Fibroblast of gingiva (primary cell): ENCODE results near the gene BOD1L1.

Experiments
- DNase-seq: peaks from one replicate; pipeline ENCODE4 v3.0.0-alpha.2; 2011; ENCODE audit warnings: low read depth

The BOD1L1 gene

GRCh38 chr4:13627606-13628311 lies at the start of gene BOD1L1:
Gene BOD1L1, minus strand, starts transcription at chr4:13627725. Its CDS starts 138 bp downstream, at chr4:13627587.
- DNase-seq: peak; percentile 91

DNA sequence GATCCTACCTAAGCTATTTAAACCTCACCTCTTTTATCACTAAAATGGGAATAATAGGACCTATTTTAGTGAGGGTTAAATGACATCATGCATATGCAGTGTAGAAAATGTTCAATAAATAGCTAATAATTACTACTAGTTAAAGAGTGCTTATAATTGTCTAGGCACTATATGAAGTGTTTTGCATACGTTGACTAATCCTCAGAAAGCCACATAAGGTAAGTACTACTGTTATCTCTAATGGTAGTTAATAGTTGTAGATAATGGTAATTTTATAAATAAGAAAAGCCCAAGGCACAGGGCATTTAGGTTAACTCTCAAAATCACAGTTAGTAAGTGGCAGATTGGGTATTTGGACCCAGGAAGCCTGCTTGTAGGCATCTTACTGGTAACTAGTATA lies 47.4 kb upstream of the BOD1L1 start:
- DNase-seq: no peak

DNA sequence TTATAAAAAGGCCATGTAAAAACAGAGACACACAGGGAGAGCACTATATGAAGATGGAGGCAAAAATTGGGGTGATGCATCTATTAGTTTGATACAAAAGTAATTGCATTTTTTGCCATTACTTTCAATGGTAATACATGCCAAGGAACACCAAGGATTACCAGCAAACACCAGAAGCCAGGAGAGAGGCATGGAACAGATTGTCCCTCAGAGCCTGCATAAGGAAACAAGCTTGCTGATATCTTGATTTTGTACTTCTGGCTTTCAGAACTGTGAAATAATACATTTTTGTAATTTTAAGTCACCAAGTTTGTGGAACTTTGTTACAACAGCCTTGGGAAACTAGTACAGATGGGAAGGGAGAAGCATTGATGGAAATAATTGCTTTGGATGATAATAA lies 45.6 kb upstream of the BOD1L1 start:
- DNase-seq: no peak

DNA sequence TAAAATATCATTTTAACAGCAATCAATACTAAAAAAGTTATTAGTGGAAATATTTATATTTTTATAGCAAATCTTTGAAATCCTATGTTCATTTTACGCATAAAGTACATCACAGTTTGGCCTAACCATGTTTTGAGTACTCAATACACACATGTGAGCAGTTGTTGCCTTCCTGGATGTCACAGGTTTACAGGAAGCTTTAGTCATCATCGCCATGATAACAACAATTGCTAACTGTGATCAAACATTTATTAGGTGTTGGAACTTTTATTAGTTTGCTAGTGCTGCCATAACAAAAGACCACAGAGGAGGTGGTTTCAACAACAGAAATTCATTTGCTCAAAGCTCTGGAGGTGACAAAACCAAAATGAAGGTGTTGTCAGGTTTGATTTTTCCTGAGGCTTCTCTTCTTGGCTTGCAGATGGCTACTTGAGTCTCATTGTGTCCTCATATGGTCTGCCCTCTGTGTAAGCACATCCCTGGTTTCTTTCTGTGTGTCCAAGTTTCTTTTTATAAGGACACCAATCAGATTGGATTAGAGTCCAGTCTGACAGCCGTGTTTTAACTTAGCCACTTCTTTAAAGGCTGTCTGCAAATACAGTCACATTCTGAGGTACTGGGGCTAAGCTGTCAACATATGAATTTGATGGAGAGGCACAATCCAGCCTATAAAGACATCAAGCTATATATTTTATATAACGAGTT lies 43.1 kb upstream of the BOD1L1 start:
- no peak for DNase-seq

DNA sequence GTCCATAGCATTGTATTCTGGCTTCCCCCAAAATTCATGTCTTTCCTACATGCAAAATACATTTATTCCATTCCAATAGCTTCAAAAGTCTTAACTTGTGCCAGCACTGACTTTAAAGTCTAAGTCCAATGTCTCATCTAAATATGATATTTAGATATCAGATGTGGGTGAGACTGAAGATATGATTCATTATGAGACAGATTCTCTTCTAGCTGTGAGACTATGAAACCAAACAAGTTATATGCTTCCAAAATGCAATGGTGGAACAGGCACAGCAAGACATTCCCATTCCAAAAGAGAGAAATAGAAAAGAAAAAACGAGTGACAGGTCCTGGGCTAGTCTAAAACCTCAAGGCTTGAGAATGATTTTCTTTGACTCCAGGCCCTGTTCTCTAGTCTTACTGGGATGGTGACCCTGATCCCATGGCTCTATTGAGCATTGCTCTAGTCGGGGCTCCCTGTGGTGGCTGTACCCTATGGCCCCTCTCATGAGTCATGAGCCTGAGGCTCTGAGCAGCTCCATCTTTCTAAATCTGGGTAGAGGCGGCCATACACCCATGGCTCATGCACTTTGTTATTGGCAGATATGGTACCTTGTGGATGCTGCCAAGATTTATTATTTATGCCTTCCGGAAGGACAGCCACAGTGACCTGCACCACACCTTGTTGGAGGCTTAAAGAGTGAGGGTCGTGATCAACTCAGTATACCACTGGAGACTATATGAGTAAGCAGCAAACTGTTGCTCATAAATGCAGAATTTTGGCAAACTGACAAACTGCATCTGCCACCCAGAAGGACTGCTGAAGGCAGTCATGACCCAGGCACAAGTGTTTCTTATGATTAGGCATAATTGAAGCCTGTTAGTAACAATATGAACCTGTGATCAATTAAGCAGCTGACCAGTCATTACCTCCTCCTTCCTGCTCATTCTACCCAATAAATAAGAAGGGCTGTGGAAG lies 38.5 kb upstream of the BOD1L1 start:
- DNase-seq: no peak

DNA sequence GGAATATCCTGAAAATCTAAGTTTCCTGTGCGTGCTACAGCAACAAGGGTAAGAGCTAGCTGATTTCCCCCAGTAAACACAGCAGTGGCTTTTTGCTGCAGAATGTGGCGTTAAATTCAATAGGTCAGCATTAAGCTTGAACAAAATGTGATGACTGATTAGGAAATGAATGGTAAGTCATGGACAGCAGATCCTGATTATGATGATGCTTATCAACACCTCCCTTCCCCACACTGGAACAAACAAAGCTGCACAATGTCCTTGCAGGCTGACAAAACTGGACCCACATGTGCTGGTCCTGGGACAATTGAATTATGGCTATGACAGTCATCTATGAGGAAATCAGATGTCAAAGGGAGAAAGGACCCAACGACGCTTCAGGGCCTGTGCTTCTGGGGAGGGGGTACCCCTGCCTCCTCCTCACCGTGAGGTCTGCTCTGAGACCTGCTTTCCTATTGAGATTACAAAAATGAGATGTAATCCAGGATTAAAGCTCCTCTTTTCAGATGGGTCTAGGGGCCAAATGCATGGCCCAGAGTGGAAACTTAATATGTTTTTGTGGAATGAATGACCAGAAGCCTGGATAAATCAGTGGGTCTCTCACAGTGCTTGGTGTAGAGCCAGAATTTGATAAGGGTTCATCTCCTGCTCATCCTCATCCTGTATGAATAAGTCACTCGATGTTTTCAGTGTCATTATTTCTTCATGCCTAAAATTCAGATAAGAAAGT lies 32.0 kb upstream of the BOD1L1 start:
- no peak for DNase-seq

DNA sequence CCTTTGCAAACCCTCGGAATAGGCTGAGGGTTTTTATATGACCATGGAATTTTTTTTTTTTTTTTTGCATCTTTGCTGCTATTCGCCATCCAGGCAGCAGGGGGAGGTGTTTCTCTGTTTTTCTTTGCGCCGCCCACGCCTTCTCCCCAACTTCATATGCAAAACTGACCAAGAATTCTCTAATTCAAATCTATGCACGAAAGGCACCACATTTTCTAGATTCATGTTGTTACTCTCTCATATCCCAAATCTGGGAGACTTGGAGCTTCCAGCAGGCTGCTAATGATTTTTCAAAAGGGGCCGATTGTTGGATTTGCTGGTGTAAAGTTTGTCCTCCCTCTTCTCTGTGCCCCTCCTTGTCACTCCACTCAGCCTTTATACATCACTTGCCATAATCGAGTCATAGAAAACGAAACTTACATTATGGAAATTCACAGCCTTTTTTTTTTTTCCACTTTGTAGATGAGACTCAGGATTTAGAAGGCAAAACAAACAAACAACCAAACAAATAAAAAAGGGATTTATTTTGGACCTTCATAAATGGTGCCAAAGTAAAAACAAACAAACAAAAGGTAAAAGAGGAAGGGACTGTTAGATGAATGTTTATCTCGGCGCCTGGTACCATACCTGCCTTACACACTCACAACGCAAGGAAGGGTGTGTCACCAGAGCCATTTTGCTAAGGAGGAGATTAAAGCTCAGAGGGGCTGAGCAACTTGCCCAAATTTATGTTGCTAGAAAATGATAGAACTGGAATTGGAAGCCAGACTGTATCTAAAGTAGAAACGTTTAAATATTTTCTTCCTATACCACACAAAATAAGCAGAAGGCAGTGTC lies 29.3 kb upstream of the BOD1L1 start:
- peak; percentile 58 for DNase-seq

DNA sequence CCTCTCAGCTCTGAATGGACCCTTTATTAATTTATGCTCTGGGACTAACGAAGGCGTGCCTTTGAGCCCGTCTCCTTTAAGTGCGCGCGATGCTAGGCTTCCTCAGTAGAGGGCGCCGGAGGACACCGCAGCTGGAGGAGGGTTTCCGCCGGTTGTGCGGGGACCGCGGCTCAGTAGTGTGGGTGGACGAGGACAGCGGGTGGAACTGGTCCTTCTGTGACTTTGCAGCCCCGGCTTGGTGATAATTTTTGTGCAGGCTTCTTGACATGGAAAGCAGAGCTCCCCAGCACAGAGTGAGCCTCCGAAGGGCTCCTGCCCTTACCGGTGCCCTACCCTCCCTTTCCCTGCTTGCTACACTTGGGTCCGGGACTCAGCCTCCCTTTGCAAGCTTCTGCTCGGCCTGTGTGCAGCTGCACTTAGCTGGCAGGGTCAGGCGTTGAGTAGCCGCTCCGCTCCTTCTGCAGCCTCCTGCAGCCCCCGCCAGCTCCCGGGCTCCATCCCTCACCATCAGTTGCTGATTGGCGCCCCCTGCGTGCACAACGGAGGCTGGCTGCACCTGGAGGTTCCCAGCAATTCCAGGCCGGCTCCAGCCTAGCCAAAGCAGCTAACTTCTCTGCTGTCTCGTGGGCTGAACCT lies 26.8 kb upstream of the BOD1L1 start:
- peak; percentile 59 for DNase-seq

DNA sequence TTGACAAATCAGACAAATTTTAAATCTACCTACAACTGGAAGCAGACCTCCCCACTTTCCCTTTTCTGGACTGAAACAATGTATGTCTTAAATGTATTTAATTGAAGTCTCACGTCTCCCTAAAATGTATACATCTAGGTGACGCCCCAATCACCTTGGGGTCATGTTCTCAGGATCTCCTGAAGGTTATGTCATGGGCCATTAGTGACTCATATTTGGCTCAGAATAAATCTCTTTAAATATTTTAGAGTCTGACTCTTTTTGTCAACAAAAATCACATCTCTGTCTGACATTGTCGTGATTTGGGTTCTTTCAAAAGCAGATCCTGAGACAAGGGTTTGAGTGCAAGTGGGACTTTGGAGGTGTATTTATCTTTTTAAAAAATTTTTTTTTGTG lies 26.2 kb upstream of the BOD1L1 start:
- DNase-seq: no peak

- no peak for DNase-seq
These were observed 19.5 kb upstream of the BOD1L1 start for GRCh38 chr4:13647031-13647430.

DNA sequence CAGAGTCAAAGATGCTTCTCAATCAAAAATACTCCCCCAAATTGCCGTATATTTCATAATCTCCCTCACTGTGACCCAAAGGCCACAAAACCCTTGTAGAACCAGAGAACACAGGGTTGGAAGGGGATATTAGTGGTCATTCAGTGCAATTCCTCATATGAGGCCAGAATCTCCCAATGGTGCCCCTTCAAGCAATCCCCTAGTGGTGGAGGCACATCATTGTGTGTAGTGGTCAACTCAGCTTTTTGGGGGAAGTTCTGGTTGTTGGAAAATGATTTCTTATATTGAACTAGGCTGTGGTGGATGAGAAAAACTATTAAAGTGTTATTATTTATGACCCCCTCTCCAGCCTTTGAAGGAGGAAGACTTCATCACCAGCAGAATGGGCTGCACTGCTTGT lies 17.6 kb upstream of the BOD1L1 start:
- DNase-seq: no peak

DNA sequence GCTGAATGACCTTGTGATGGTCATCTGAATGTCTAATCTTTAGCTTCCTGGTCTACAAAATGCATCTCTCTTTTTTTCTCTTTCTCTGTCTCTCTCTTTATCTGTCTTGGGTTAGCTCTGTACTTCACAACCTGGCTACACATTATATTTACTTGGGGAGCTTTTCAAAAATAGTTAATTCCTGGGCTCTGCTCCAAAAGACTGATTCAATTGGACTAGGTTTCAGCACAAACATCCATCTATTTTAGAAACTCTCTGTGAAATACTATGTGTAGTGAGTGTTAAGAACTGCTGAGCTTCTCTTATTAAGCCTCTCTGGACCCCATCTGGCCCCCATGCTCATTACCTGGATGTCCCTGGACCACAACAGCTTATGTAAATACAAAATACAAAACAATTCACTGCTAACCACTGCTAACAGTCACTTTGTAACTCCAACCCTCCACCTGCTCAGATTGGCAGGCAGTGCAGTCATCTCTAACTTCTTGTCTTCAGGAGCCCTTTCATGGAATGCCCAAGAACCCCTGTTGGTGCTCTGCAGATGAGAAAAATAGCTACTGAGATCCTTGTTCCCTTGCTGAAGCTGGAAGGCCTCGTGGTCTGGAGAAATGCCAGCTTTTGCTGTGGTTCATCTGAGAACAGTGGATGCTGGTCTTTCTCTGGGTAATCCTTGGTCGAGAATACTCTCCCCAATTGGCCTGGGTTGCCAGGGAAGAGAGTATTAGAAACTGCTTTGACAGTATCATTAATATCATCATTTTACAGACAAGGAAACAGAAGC lies 14.8 kb upstream of the BOD1L1 start:
- peak; percentile 53 for DNase-seq

DNA sequence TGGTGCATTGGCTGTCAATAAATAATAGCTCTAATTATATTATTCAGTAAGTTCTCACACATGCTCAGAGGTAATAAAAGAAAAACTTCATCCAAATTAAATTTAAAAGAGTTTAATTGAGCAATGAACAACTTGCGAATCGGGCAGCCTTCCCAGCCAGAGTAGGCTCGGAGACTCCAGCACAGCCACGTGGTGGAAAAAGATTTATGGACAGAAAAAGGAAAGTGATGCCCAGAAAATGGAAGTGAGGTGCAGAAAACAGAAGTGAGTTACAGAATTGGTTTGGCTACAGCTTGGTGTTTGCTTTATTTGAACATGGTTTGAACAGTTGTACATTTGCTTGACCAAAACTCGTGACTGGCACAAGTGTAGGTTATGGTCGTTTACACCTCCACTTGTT lies 13.6 kb upstream of the BOD1L1 start:
- no peak for DNase-seq

DNA sequence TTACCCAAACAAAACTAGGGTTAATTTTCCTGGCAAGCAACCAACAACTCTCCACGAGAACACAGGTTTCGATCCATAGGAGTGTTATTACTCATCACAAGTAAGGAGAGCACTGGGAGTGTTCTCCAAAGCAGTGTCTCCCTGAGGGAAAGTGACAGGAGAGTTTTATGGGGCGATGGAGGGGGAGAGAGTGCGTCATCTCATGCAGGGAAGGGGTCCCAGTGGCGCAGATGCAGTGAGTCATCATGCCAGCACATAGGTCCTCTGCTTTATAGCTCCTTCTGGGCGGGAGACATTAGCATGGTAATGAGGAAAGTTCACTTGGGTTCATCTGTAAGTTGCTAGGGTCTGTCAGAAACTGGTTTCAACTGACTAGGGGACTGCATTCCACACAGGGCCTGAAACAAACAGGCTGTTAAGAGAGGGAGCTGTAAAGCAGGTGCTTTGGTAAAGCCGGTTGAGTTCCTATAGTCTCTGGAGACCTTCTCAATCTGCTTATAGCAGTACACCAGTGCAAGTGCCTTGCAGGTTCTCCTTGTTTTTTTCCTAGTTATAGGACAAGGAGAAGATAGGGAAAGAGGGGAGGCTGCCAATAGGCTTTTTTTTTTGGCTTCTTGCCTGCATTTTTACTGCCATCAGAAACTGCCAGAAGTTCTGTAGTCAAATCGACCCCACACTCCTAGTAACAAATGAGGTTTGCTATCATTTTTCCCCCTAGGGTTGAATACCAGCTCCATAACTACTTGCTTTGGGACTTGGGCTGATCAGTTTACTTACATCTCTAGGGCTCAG lies 12.8 kb upstream of the BOD1L1 start:
- DNase-seq: peak; percentile 16

GRCh38 chr4:13635286-13635799 lies 7.8 kb upstream of the BOD1L1 start:
- DNase-seq: peak; percentile 63

DNA sequence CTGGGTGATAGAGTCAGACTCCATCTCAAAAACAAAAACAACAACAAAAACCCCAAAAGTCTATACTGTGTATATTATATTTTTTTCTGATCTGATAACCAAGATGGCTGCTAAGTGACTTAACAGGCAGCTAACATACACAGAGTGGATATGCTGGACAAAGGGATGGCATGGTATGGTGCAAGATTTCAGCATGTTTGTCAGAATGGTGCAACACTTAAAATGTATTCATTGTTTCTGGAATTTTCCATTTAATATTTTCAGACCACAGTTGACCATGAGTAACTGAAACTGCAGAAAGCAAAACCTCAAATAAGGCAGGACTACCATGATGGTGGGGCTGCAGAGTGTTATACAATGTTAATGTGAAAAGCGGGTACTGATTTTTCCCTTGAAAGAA lies 6.1 kb upstream of the BOD1L1 start:
- peak; percentile 41 for DNase-seq

- DNase-seq: no peak
These were observed 333 bp downstream of the BOD1L1 start for GRCh38 chr4:13627178-13627605.

DNA sequence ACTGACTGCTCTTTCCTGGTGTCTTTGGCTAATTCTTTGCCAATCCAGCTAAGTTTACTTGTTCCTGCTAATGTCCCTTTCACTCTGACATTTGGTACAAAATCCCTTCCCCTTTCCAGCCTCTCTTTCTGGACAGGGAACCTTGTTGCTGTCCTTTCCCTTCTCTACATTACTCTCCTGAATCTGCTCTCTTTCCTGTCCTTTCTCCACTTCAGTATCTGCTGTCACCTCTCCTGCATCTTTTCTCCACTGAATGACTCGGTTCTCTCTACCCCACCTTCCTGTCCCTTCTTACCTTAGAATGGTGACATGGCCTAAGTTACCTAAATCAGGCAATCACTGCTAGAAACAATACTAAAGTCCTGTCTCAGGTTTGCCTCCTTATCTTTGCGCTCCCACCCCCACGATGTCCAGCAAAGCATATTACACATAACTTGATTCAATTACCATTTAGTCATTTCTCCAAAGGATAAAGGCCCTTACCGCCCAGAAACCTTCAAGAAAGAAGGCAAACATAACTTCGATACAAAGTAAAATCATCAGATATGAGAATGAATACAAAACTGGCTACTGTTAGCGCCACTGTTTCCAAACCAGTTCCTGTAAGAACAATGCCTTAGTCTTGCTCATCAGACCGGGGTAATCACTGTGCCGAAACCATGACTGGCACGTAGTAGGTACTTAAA lies 890 bp downstream of the BOD1L1 start:
- no peak for DNase-seq
